Neural progenitor cell (in vitro differentiated cells): ENCODE results near the gene ZBTB7A.

ENCODE experiments used
- EZH2phosphoT487 ChIP-seq: fragments of 200-600 bp; sonication (generic); IDR thresholded peaks from 2 replicates; pipeline ENCODE4 v1.6.1; 2017; ENCODE audit warnings: antibody characterized with exemption
- TF ChIP-seq, protein P1 (sequence below): fragments of 200-600 bp; sonication (generic); IDR thresholded peaks from 2 replicates; pipeline ENCODE4 v1.5.1; 2017; ENCODE audit warnings: antibody characterized with exemption, mild to moderate bottlenecking

DNA sequence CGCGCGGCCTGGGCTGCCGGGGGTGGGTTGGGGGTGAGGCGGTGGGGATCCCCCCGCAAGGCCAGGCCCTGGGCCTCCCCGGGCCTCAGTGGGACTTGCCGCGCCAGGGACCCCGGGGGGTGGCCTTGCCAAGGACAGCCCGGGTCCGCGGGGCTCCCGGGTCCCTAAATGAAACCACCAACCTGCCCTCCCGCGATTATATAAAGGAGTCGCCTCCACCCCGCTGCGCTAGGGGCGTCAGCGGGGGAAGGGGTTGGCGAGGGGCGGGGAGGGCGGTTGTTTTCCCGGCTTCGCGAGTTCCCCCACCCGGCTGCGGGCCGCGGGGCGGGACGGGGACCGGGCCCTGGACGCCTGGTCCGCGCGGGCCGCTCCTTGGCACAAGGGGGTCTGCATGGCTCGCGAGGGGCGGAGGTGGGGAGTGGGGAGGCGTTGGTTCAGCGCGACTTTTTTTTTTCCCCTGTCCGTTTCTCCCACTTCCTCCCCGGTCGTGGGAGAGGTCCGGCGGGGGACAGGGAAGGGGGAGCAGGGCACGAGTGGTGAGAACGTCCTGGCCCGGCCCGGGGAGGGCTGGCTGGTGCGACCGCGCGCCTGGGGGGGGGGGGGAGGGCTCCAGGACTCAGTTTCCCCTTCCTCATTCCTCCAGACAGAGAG is 822 bp upstream of the ZBTB7A start:
- TF ChIP-seq, protein P1, sequence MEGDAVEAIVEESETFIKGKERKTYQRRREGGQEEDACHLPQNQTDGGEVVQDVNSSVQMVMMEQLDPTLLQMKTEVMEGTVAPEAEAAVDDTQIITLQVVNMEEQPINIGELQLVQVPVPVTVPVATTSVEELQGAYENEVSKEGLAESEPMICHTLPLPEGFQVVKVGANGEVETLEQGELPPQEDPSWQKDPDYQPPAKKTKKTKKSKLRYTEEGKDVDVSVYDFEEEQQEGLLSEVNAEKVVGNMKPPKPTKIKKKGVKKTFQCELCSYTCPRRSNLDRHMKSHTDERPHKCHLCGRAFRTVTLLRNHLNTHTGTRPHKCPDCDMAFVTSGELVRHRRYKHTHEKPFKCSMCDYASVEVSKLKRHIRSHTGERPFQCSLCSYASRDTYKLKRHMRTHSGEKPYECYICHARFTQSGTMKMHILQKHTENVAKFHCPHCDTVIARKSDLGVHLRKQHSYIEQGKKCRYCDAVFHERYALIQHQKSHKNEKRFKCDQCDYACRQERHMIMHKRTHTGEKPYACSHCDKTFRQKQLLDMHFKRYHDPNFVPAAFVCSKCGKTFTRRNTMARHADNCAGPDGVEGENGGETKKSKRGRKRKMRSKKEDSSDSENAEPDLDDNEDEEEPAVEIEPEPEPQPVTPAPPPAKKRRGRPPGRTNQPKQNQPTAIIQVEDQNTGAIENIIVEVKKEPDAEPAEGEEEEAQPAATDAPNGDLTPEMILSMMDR: no peak
- peak; percentile 82 for TF ChIP-seq EZH2phosphoT487
